ENCODE results near the gene NAA30.

DNA sequence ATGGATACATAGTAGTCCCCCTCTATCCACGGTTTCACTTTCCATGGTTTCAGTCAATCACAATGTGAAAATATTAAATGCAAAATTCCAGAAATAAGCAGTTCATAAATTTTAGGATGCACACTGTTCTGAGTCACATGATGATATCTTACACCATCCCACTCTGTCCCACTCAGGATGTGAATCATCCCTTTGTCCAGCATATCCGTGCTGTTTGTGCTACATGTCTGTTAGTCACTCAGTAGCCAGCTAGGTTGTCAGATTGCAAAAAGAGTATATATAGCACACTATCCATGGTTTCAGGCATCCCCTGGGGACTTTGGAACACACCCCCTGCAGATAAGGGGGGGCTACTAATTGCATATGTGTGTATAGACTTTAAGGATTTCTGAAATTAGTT, 8.1 kb upstream of the NAA30 start:
- TF ChIP-seq POLR2AphosphoS5 (IDR thresholded peaks at IDR 0.05; ENCODE audit: low read depth, low read length) (no peak), SPI1 (IDR thresholded peaks at IDR 0.05; ENCODE audit: low read depth, low read length) (no peak), POLR2A (IDR thresholded peaks at IDR 0.05; ENCODE audit: low read depth, low read length) (no peak)

All from GM12891 (cell line).